ENCODE results near the gene INPP5A. TPM values are rescaled to one million over a fixed set of nuclear protein-coding genes. Genes with fewer than 3 reads are reported as not detected.

The INPP5A gene
- total and polyA plus RNA-seq, 2 of the 13 experiments (the other 11 are each of a cell fraction or from before 2014, with no cell fraction given) = 17.5 to 37.9 TPM

GRCh38 chr10:132827861-132828539 lies 290.4 kb downstream of the INPP5A start (continued):
- no peak for TF ChIP-seq CEBPZ (IDR thresholded peaks at IDR 0.05; ENCODE audit: low read length)
- TF ChIP-seq, protein P1, sequence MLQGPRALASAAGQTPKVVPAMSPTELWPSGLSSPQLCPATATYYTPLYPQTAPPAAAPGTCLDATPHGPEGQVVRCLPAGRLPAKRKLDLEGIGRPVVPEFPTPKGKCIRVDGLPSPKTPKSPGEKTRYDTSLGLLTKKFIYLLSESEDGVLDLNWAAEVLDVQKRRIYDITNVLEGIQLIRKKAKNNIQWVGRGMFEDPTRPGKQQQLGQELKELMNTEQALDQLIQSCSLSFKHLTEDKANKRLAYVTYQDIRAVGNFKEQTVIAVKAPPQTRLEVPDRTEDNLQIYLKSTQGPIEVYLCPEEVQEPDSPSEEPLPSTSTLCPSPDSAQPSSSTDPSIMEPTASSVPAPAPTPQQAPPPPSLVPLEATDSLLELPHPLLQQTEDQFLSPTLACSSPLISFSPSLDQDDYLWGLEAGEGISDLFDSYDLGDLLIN (CRISPR knock-in tag; IDR thresholded peaks at IDR 0.05; ENCODE audit: borderline replicate concordance) = no peak
- no peak for TF ChIP-seq ZNF468 (CRISPR knock-in tag; IDR thresholded peaks at IDR 0.05)
- TF ChIP-seq ZNF780A (CRISPR knock-in tag; IDR thresholded peaks at IDR 0.05) = no peak
- no peak for TF ChIP-seq ZFP41 (CRISPR knock-in tag; IDR thresholded peaks at IDR 0.05; ENCODE audit: borderline replicate concordance)

GRCh38 chr10:132828681-132829080 lies 291.1 kb downstream of the INPP5A start:
- Histone ChIP-seq H3K27me3 (ENCODE audit: control insufficient read depth in 1 of 2, insufficient read depth in 2 of 2, low read length in 2 of 2) (peaks cover 0 to 36% of the 10 kb centered on the region in 2 experiments; a peak in 4 of 5 replicates), H3K4me3 (replicated peaks in 1 of 3; ENCODE audit: insufficient read depth in 1 of 3, low read depth in 2 of 3, low read length in 3 of 3) (no peak overlapping the region), H3K4me2 (ENCODE audit: low read depth, low read length) (no peak overlapping the region), H3K36me3 (replicated peaks in 1 of 2; ENCODE audit: control insufficient read depth in 1 of 2, insufficient read depth in 2 of 2, low read length in 2 of 2) (no peaks in the 10 kb centered on the region), H2AFZ (ENCODE audit: low read length) (no peak overlapping the region), H4K20me1 (ENCODE audit: insufficient read depth, low read length) (no peaks in the 10 kb centered on the region), H3K4me1 (ENCODE audit: insufficient read depth, low read length) (peaks cover 10% of the 10 kb centered on the region), H3K9ac (ENCODE audit: insufficient read depth, low read depth, low read length) (no peak overlapping the region), H3K27ac (ENCODE audit: extremely low read length, insufficient read depth, low read length) (no peak overlapping the region), H3K9me3 (ENCODE audit: low read length) (peaks cover 22% of the 10 kb centered on the region), H3K79me2 (ENCODE audit: insufficient read depth, low read length) (no peaks in the 10 kb centered on the region)
- no peak for DNase-seq (ENCODE audit: low spot score)
- no TSS peak for BruUV-seq (replicated peaks)
- ATAC-seq = no peak
- WGBS (ENCODE audit: low lambda C conversion rate) = 50% methylated on average over 20 of the region's 20 CpGs
- intact Hi-C loops (cut with micrococcal nuclease; ENCODE audit: unreplicated experiment) (no loop called here), in situ Hi-C loops (cut with HindIII; ENCODE audit: extremely low pct_ligation_motif_present, low pct_unique_long_range_greater_than_20kb) (no loop called here)
- no peak for FAIRE-seq
- CTCF ChIA-PET (ENCODE audit: low intra/inter-chr PET ratio, low total read pairs) = no interaction called here
- POLR2A ChIA-PET = no interaction called here
- TF ChIP-seq, protein P2, sequence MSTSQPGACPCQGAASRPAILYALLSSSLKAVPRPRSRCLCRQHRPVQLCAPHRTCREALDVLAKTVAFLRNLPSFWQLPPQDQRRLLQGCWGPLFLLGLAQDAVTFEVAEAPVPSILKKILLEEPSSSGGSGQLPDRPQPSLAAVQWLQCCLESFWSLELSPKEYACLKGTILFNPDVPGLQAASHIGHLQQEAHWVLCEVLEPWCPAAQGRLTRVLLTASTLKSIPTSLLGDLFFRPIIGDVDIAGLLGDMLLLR (CRISPR knock-in tag; IDR thresholded peaks at IDR 0.05) = no peak
- TF ChIP-seq MED13 (CRISPR knock-in tag; IDR thresholded peaks at IDR 0.05) (no peak), ETV5 (CRISPR knock-in tag; IDR thresholded peaks at IDR 0.05; ENCODE audit: borderline replicate concordance) (no peak), ZNF644 (CRISPR knock-in tag; IDR thresholded peaks at IDR 0.05; ENCODE audit: low read depth) (no peak), ZNF235 (CRISPR knock-in tag; IDR thresholded peaks at IDR 0.05; ENCODE audit: borderline replicate concordance) (no peak), SALL1 (CRISPR knock-in tag; IDR thresholded peaks at IDR 0.05) (no peak), RBAK (CRISPR knock-in tag; IDR thresholded peaks at IDR 0.05) (no peak), KLF15 (CRISPR knock-in tag; IDR thresholded peaks at IDR 0.05; ENCODE audit: borderline replicate concordance) (no peak), HNRNPH1 (optimal IDR thresholded peaks at IDR 0.05; ENCODE audit: low read depth, low read length) (no peak), RFX3 (CRISPR knock-in tag; IDR thresholded peaks at IDR 0.05) (no peak)
- TF ChIP-seq, protein P3, sequence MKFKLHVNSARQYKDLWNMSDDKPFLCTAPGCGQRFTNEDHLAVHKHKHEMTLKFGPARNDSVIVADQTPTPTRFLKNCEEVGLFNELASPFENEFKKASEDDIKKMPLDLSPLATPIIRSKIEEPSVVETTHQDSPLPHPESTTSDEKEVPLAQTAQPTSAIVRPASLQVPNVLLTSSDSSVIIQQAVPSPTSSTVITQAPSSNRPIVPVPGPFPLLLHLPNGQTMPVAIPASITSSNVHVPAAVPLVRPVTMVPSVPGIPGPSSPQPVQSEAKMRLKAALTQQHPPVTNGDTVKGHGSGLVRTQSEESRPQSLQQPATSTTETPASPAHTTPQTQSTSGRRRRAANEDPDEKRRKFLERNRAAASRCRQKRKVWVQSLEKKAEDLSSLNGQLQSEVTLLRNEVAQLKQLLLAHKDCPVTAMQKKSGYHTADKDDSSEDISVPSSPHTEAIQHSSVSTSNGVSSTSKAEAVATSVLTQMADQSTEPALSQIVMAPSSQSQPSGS (CRISPR knock-in tag; IDR thresholded peaks at IDR 0.05) = no peak

Measured in HepG2 (cell line).